HG03521 (cell line): Measurements from ENCODE around the gene ZC2HC1B.
A peak's percentile ranks its signal among the peaks of the same experiment; 100 is the strongest.

Source experiments
- ATAC-seq: cut with Tn5 transposase; IDR thresholded peaks from one replicate; pipeline ENCODE4 v1.9.1; 2021; ENCODE audit warnings: mild to moderate bottlenecking, moderate library complexity; ENCODE audit not compliant: unreplicated experiment

The ZC2HC1B gene

GRCh38 chr6:143928853-143929252, 64.6 kb downstream of the ZC2HC1B start:
- no peak for ATAC-seq

GRCh38 chr6:143929975-143930374, 65.7 kb downstream of the ZC2HC1B start:
- no peak for ATAC-seq

- ATAC-seq: no peak
Measured at GRCh38 chr6:143934331-143934730, 70.1 kb downstream of the ZC2HC1B start.

GRCh38 chr6:143934867-143935266, 70.6 kb downstream of the ZC2HC1B start:
- ATAC-seq: no peak

- ATAC-seq: no peak
Measured at GRCh38 chr6:143936347-143936746, 72.1 kb downstream of the ZC2HC1B start.

GRCh38 chr6:143936778-143937667, 72.7 kb downstream of the ZC2HC1B start:
- no peak for ATAC-seq

GRCh38 chr6:143937668-143937970, 73.3 kb downstream of the ZC2HC1B start:
- no peak for ATAC-seq

GRCh38 chr6:143939364-143939763, 75.1 kb downstream of the ZC2HC1B start:
- ATAC-seq: no peak

GRCh38 chr6:143940011-143940597, 75.8 kb downstream of the ZC2HC1B start:
- ATAC-seq: peak; percentile 100

- no peak for ATAC-seq
Measured at GRCh38 chr6:143941852-143942627, 77.8 kb downstream of the ZC2HC1B start.

GRCh38 chr6:143948208-143948607, 83.9 kb downstream of the ZC2HC1B start:
- no peak for ATAC-seq

- no peak for ATAC-seq
Measured at GRCh38 chr6:143949535-143949934, 85.3 kb downstream of the ZC2HC1B start.

- no peak for ATAC-seq
Measured at GRCh38 chr6:143949962-143950361, 85.7 kb downstream of the ZC2HC1B start.

GRCh38 chr6:143950875-143951274, 86.6 kb downstream of the ZC2HC1B start:
- no peak for ATAC-seq

- ATAC-seq: no peak
Measured at GRCh38 chr6:143952060-143952778, 87.9 kb downstream of the ZC2HC1B start.

- no peak for ATAC-seq
Measured at GRCh38 chr6:143952947-143953701, 88.8 kb downstream of the ZC2HC1B start.

- no peak for ATAC-seq
Measured at GRCh38 chr6:143953922-143954321, 89.6 kb downstream of the ZC2HC1B start.

- no peak for ATAC-seq
Measured at GRCh38 chr6:143955971-143956370, 91.7 kb downstream of the ZC2HC1B start.

GRCh38 chr6:143957679-143958274, 93.5 kb downstream of the ZC2HC1B start:
- ATAC-seq: no peak

- no peak for ATAC-seq
Measured at GRCh38 chr6:143958839-143959399, 94.6 kb downstream of the ZC2HC1B start.
